Stimulated activated CD8-positive, alpha-beta memory T cell treated with anti-CD3 and anti-CD28 coated beads, Interleukin-2, amount 100 ng/mL, for 1 hour (primary cell): ENCODE data around the gene SLC44A1.

Experiments used
- DNase-seq, 2 donors: peaks; one replicate each; pipeline ENCODE4 v3.0.0-alpha.2; 2020; ENCODE audit warnings: low read depth in 2 of 2

SLC44A1 gene

GRCh38 chr9:105244003-105244733 is at the start of gene SLC44A1:
SLC44A1 (plus strand) TSS chr9:105244651; CDS start chr9:105244869, 218 bp downstream.
- peak; percentile 72 to 86 for DNase-seq

GRCh38 chr9:105195259-105195658 is 49.2 kb upstream of the SLC44A1 start:
- DNase-seq: no peak

GRCh38 chr9:105198023-105198422 is 46.4 kb upstream of the SLC44A1 start:
- DNase-seq: no peak

GRCh38 chr9:105198865-105199264 is 45.6 kb upstream of the SLC44A1 start:
- no peak for DNase-seq

GRCh38 chr9:105204416-105204815 is 40.0 kb upstream of the SLC44A1 start:
- DNase-seq: no peak

- no peak for DNase-seq
Measured at GRCh38 chr9:105205787-105206495, 38.5 kb upstream of the SLC44A1 start.

- no peak for DNase-seq
Measured at GRCh38 chr9:105206496-105206820, 38.0 kb upstream of the SLC44A1 start.

GRCh38 chr9:105206821-105207699 is 37.4 kb upstream of the SLC44A1 start:
- DNase-seq: no peak

GRCh38 chr9:105216440-105217178 is 27.8 kb upstream of the SLC44A1 start:
- no peak for DNase-seq

GRCh38 chr9:105218673-105219072 is 25.8 kb upstream of the SLC44A1 start:
- no peak for DNase-seq

GRCh38 chr9:105219291-105219805 is 25.1 kb upstream of the SLC44A1 start:
- no peak for DNase-seq

- DNase-seq: no peak
Measured at GRCh38 chr9:105220451-105220850, 24.0 kb upstream of the SLC44A1 start.

- no peak for DNase-seq
Measured at GRCh38 chr9:105223544-105224140, 20.8 kb upstream of the SLC44A1 start.

GRCh38 chr9:105226055-105226454 is 18.4 kb upstream of the SLC44A1 start:
- DNase-seq: no peak

- no peak for DNase-seq
Measured at GRCh38 chr9:105232207-105232606, 12.2 kb upstream of the SLC44A1 start.

- no peak for DNase-seq
Measured at GRCh38 chr9:105233873-105234272, 10.6 kb upstream of the SLC44A1 start.

- no peak for DNase-seq
Measured at GRCh38 chr9:105236261-105236660, 8.2 kb upstream of the SLC44A1 start.

- DNase-seq: no peak
Measured at GRCh38 chr9:105237246-105237645, 7.2 kb upstream of the SLC44A1 start.

- no peak for DNase-seq
Measured at GRCh38 chr9:105238302-105238701, 6.1 kb upstream of the SLC44A1 start.

GRCh38 chr9:105241356-105242043 is 3.0 kb upstream of the SLC44A1 start:
- DNase-seq: no peak
